Activated naive CD4-positive, alpha-beta T cell (primary cell): Measurements from ENCODE around the gene NOM1.
A peak's percentile ranks its signal among the peaks of the same experiment; 100 is the strongest.

Experiments used
- DNase-seq, 4 experiments: peaks; one replicate each; lab custom pipeline; 2025; lab: John Stamatoyannopoulos, UW

Gene NOM1

DNA sequence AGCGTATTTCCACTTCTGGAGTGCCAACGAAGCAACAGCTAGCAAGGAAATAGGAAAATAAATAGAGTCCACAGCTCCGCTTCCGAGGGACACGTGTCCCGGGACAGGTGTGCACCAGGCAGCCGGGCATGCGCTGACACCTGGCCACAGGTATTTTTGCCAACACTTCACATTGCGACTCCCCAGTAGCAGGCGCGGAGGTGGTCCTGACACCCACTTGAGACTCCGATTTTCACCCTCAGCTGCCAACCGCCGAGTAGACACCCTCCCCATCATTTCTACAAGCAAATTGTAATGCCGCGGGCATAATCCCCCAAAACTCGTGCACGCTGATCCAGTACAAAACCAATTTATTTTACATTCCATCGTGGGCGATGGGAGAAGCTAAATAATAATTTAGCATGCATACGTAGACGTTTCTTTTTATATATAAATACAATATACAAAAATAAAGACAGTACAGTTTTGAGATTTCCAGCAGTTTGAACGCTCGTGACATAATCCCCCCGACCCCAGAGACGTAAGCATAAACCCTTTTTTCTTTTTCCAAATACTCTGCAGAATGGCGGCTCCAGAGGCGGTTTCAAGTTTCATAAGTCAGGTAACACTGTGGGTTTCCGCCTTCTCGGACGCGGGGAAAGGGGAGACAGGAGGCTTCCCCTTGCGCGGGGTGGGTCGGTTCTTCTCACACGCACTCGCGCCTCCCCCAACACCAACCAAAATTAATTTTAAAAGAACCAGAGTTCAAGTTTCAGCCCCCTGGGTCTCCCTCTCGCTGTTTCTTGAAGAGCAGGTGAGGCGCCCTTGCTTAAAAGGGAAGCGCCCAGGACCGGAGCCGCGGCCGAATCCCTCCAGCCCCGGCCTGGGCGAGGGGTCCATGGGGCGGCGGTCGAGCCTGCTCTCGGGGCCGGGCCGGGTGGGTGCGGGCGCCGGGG is 55.3 kb downstream of the NOM1 start:
- no peak for DNase-seq

- DNase-seq: no peak
Measured at GRCh38 chr7:157005456-157006204, 56.1 kb downstream of the NOM1 start.

DNA sequence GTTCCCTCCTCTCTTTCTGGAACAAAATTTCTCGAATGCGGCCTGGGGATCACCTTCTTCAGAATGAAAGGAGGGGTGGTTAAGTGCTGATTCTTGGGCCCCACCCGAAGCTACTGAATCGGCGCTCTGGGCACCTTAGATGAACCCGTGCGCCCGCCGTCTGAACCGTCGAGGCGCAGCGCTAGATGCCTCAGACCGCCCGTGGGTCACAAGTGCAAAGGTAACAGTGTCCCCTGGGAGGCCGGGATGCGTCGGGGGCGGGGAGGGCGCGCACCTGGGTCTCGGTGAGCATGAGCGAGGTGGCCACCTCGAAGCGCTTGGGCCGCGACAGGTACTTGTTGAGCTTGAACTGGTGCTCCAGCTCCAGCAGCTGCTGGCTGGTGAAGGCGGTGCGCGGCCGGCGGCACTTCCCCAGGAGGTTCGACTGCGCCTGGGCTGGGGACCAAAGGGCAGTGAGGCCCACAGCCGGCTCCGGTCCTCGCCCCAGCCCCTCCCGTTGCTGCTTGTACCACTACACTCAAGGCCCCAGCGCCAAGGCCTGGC is 56.8 kb downstream of the NOM1 start:
- DNase-seq: no peak

DNA sequence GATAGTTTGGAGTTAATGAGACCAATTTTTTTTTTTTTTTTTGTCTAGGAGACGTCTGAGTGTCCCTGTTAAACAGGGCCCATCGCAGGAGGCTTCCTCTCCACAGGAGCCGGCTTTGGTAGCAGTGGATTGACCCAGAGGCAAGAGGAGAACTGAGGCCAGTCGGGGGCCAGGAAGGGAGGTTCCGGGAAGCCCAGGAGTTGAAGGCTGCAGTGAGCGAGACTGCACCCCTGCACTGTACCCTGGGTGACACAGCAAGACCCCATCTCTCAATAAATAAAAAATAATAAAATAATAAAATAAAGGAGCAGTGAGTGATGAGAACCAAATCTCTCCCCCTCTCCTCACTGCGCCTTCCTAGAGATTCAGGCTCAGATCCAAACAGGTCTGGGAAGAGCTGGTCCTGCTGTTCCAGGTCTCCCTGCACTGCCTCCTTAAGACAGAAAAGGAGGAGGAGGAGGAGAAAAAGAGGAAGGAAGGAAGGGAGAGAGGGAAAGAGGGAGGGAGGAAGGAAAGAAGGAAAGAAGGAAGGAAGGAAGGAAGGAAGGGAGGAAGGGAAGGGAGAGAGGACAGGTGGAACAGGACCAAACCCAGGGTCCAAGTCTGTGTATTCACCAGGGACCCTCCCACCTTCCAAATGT is 57.4 kb downstream of the NOM1 start:
- DNase-seq: no peak

GRCh38 chr7:157007470-157008066 is 58.1 kb downstream of the NOM1 start:
- DNase-seq: no peak

- DNase-seq: no peak
Measured at GRCh38 chr7:157008206-157009169, 59.0 kb downstream of the NOM1 start.

DNA sequence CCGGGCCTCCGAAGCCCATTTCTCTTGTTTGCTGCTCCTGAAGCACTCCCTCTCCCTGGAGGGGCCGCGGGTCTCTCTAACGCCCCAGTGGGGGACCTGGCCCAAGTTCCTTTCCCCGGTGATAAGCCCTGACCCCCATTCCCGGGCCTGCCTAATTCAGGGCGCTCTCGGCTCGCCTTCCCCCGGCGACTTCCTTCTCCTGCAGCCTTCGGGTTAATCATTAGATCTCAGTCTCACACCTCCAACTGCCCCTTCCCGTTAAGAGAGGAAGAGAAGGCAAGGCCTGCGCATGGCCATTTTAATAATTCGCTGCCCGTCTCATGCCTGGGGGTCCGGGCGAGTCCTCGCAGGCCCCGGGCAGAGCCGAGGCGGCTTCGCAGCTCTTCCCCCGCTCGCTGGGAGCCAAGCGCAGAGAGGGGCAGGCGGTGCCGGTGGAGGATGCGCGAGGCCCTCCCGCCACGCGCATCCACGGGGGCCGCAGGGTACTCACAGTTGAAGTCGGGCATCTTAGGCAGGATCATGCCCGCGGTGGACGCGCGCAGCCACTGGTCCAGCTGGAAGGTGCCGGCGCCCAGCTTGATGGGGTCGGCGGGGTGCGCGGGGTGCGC is 59.8 kb downstream of the NOM1 start:
- no peak for DNase-seq

- DNase-seq: no peak
Measured at GRCh38 chr7:157009778-157010587, 60.5 kb downstream of the NOM1 start.

DNA sequence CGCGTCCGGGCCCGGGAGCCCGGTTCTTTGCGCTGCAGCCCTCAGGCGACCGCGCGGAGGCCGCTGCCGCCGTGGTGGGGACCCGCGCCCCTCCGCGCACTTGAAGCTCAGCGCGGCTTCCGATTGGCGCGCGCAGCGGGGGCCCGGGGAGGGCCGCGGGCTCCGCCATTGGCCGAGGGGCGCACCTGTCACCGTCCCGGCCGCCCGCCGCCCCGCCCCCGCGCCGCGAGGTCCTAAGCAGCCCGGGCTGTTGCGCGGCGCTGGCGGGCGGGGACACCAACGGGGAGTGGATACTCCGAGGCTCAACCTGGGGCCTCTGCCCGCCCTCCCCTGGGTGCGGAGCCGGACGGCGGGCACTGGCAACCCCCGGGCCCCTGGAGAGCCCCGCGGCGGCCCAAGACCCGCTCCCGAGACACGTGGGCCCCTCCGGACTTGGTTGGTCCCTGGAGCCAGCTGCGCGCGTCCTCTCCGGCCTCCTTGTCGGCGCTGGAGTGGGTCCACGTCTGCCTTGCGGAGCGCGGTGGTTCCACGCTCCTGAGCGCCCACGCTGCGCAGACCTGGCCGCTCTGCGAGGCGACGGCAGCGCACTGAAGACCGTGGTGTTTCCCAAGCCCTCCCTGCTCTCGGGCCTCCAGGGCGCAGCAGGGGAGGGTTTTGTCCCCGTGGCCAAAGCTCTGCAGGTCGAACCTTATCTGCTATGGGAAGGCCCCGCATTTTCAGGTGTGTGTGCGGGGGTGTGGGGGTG is 61.2 kb downstream of the NOM1 start, which contains the start of gene MNX1:
Gene MNX1, minus strand, starts transcription at position 76 of the 745 bp plus-strand sequence. CDS start 313 bp downstream, outside the sequence.
- peak in 1 of 4 experiments; percentile 18 for DNase-seq

- no peak for DNase-seq
Measured at GRCh38 chr7:157011333-157012112, 62.0 kb downstream of the NOM1 start.

DNA sequence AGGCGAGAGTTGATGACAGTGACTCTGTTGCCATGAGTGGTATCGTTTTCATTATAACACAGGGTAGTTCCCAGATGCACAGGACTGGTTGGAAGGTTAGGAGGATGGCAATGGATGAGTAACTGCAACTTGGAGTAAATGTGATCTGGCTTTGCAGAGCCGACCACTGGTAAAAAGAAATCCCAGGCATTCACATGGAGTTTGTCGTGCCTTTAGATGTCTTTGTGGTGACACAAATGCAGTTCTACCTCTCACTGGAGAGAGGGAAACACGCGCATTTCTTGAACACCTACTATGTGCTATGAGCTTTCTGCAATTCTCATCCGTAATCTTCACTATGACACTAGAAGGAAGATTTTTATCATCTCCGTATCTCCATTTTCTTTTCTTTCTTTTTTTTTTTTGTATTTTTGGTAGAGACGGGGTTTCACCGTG is 62.6 kb downstream of the NOM1 start:
- DNase-seq: no peak

DNA sequence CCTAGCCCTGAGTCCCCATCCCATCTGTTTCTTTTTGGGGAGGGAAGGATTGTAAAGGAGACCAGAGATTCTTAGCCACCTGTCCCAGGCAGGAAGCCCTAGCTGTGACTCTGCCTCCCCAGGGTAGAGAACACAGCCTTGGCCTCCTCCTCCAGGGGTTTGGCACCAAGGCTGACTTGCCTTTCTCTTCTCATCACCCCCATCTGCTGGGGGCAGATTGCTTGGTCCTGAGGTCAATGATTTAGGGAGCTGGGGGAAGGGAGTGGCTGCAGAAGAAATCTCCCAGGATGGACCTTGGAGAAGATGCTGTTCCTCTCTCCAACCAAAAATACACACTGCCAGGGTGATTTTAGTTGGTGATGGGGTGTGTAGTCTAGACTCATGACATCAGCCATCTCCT is 63.6 kb downstream of the NOM1 start:
- DNase-seq: no peak

DNA sequence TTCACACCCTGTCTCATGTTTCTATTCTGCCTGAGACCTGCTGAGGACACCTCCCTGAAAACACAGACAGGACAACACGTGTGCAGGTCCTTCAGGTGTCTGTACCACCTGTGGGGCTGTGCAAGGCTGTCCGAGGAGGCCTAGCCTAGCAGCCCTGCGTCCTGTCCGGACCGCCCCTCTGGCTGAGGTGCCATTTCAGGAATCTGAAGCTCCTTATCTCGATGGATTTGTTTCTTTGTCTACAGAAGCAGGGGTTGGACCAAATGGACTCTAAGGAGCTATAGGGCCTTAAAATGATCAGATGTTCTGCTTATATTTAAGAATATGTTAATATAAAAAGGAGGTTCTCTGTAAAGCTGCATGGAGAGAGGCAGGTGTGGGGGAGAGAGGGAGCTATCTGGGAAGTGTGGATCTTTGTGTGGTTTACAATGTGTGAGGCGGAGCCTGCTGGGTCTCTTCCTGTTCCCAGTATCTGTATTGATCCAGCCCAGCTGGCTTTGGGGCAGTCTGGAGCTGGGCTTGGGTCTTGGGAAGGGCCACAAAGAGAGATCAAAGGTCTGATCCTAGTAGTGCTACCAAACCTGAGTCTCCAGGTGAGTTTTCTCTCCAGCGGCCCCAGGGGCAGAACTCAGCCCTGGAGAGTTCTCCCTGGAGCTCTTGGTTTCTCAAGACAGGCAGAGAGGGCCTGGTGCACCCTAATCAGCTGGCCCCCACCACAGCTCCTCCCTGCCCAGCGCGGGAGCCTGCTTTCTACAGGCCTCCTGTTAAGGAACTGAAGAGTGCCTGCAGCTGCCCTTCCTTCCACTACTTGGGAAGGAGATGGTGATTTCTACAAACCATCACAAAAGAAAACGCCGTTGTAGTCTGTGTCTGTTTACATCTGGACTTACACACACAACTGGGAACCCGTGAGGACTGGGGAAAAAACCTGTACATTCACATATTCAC is 64.4 kb downstream of the NOM1 start:
- DNase-seq: no peak

GRCh38 chr7:157014635-157015555 is 65.4 kb downstream of the NOM1 start:
- no peak for DNase-seq

DNA sequence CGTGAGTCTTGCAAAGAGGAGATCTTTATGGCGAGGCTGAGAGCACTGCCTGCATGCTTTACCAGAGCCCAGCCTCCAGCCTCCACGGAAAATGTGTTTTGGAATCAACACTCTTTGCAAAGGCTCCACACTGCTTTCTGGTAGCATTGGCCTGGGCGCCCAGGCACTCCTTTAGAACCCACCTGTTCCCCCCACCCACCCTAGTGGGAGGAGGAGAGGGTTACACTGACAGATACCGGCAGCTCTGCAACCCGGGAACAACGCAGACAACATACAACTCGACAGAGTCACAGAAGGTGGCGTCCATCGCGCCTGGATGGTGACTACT is 66.5 kb downstream of the NOM1 start:
- DNase-seq: no peak
